Right renal cortex interstitium (tissue), 3 donors: ENCODE results near the gene UGT1A10. TPM values are rescaled to one million over a fixed set of nuclear protein-coding genes. Genes with fewer than 3 reads are reported as not detected.

Experiments
- DNase-seq, 3 donors: peaks; one replicate each; pipeline ENCODE4 v3.0.0-alpha.2; 2013; ENCODE audit warnings: low read depth in 3 of 3, low spot score in 2 of 3
- polyA plus RNA-seq, 3 donors: library from polyadenylated mRNA; unstranded; fragments of 120-200 nt; gene quantifications; one replicate each; pipeline ENCODE4 v1.2.1, GENCODE V29; 2013; ENCODE audit not compliant: insufficient read length in 3 of 3

The UGT1A10 gene
- polyA plus RNA-seq, 3 donors, result not detected

DNA sequence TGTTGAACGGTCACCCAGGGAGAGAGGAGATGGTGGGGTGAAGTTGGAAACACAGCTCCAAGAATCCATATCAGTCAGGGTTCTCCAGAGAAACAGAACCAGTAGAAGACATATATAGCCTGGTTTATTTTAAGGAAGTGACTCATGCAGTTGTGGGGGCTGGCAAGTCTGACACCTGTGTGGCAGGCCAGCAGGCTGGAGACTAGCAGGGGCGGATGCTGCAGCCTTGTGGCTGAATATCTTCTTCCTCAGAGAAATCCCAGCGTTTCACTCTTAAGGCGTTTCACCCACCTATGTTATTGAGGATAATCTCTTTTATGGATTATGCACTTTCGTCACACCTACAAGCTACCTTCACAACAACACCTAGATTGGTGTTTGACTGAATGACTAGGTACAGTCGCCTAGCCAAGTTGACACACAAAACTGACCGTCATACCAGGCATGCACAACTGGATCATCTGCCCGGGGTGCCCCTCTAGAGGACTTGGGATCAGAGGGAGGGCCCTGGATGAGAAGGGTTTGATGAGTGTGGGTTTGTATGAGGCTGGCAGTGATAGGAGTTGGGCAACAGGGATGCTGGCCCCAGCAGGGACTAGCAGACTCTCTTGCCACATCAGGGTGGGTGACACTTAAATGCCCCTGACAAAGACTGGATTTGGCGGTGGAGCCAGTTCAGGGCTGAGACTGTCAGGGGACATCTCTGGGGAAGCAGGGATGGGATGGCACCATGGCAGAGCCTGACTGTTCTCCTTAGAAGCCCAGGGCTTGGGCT lies 165.3 kb downstream of the UGT1A10 start:
- no peak for DNase-seq

DNA sequence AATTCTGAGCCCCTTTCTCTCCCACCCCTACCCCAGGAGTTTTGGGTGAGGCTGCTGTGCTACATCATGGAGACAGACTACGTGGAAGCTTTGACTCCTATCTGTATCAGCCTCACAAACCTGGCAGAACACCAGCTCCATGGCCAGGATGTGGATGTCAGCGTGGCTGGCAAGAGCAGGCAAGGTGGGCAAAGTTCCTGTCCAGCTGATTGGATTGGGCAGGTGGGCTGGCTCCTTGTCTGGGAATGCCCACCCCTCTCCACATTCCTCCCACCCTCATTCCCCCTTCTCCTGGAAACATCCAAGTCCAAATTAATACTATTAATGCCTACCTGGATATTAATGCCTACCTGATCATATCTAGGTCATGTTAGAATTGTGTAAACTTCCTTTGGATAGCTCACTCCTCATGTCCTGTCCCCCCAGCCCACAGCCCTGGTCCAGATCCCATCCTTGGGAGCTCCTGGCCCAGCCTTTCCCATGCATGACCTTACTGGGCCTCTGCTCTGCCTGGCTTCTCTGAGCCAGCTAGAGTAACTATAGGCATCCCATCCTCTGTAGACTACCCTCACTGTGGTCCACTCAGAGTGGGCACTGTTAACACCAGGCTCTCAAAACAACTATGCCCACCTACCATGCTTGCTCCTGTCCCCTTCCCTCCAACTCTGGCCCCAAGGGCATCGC lies 166.0 kb downstream of the UGT1A10 start:
- no peak for DNase-seq

DNA sequence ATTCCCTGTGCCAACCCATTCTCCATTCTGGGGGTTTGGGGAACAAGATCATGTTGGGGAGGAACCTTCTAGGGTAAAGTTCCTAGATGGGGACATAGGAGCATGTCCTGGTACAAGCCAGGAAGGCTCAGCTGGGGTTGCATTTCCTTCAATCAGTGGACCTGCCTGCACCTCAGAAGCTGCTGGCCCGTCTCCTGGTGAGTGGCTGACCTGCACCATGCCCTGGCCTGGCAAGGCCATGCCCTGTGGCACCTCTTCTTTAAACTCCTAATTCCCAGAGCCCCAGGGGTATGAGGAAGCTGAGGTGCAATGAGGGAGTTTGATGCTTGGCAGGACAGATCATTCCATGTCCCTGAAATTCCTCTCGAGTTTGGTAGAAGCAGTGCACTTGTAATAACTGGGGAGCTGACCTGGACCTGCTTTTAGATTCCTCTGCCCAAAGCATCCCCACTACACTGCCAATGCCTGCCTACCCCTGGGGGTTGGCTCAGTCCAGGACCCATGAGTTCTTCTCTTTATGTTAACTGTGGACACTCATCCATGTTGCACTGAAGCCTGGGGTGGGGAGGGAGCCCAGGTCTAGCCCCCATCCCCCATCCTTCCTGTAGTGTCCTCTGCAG lies 167.2 kb downstream of the UGT1A10 start:
- DNase-seq, result no peak

DNA sequence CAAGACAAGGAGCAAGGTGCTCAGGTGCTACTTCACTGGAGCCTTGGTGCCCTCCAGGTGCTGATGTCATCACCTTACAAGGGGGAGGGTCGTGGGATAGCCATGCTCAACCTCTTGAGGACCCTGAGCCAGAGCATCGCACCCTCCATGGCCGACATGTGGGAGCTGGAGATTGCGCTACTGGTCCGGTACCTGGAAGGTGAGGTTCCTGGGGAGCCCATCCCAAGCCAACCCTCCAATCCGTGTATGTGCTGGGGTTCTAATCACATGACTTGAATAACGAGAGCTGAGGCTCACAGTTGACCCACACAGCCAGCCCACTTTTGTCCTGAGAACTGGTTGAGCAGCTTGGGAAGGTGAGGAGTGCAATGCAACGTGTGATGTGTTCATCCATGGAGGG lies 167.7 kb downstream of the UGT1A10 start:
- DNase-seq, result no peak

DNA sequence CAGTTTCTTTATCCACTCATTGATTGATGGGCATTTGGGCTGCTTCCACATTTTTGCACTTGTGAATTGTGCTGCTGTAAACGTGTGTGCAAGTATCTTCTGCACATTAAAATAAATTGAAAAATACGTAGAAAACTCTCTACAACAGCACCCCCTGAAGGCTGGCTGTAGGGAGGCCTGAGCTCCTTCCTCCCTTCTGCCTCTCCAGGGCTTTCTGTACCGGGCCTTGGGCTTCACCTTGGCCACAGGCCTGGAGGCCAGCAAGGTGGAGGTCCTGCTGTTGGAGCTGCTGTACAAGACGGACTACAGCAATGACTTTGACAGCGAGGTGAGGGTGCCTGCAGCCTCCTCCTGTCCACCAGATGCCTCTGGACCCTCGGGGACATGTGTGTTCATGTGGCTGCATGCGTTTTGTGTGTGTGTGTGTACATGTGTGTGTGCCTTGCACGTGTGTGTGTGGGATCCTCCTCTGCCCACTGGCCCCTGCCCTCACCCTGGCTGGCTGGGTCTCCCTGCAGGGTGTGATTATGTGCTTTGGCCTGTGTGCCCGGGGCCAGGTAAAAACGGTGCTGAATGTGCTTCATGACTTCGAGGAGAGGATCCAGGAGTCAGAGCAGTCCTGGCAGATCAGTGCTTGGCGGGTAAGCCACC lies 171.1 kb downstream of the UGT1A10 start:
- DNase-seq, result no peak

DNA sequence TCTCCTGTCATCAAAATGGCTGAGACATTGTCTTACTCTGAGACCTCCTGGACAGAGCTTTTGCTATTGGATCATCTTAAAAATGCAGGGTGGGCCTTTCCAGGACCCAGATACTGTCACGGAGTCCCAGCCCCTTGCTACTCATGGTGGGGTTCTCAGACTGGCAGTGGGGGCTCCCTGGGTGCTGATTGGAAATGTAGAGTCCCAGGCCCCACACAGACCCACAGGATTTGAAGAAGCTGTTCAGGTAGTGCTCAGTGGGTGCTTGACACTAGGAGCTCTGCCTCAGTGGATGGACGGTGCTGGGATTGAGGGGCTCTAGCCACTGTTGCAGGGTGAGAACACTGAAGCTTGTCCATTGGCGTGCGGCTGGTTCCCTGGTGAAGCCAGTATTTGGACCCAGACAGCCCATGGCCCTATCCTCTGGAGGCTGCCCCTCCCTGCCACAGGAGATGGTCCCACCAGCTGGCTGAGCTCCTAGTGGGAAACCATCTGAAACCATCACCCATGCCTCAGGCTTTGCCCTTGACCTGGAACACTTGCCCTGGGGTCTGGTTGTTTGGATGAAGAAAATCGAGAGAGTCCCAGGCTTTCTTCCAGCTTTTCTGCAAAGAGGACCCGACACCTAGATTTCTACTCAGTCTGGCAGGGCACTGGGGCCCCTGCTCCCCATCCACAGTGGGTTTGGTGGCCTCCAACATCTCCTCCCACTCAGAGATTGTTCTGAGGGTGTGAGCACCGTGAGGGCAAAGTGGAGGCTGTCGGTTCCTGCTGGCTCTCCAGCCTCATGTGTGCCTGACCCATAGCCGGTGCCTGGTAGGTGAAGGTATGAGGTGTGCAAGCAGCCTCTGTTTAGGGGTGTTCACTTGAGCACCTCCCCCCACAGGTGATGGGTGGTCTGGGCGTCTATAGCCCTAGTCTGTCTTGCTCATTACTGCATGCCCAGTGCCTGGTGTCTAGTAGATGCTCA lies 172.0 kb downstream of the UGT1A10 start:
- no peak for DNase-seq

DNA sequence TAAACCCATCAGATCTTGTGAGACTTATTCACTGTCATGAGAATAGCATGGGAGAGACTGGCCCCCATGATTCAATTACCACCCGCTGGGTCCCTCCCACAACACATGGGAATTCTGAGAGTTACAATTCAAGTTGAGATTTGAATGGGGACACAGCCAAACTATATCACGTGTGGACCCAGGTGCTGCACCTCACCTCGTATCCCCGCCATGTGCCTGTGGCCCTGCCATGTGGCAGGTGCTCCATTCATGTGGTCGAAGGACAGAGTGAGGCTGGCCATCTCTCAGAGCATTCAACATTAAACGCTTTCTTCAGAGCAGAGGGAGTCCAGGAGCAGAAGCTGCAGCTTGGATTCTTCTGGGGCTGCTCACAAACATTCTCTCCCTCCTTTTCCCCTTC lies 174.1 kb downstream of the UGT1A10 start:
- DNase-seq, result no peak

DNA sequence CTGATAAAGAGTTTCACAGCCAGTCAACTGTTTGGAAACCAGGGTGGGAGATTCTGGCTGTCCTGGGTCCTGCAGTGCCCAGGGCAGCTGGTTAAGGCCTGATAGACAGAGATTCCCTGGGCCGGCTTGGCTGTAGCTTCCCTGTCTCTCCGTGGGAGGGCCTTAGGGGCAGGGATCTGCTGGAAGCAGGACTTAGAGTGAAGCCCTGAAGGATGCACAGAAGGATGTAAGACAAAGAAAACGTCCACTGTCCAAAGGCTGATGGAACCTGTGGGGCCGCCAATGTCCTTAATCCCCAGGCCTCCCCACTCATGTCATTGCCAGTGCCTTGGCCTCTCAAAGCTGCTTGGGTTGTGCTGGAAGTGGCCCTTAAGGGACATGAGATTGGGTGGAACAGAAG lies 174.8 kb downstream of the UGT1A10 start:
- DNase-seq, result no peak

DNA sequence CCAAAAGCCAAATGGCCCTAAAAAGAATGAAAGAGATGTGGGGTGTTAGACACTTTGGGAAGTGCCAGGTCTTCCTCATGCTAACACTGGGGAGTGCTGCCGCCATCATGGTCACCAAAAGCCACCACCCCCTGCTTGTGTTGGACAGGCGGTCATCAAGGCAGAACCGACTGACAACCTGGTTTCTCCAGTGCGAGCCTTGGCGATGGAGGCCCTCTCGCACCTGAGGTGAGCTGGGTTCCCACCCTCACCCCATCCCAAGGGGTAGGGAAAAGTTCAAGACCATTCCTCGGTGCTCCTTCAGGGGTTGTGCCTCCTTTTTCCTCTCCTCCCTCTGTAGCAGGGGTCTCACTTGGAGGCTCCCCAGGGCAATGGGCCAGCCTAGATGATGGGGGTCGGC lies 175.5 kb downstream of the UGT1A10 start:
- DNase-seq, result no peak

DNA sequence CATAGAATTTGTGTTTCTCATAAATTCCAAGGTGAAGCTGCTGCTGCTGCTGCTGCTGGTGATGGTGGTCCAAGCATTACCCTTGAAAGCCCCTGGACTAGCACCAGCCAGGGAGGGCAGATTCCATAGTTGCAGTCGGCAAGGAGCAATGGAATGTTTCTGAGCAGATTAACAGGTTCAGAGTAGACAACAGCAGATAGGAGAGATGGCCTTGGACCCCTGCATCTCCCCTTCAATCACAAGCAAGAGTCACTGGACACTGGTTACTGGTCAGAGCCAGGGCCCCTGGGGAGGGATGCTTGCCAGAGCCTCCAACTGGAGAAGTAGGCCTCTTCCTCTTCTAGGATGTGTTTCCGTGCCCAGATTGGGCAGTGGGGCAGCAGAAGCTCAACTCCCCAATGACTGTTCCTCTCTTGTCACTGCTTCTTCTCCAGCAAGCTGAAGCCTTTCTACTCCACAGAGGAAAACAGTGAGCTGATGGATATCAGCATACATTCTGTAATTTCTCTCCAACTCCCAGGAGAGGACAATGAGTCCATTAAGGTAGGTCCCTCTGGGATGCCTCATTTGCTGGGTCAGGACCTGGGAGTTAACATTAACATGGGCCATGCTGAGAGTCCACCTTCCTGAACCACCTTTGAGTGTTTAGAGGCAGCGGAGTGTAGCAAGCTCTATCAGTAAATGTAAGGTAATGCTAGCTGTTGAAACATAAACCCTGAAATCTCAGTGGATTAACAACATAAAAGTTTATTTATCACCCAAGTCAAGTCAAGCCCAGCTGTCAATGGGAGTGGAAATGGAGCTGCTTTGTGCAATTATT lies 177.2 kb downstream of the UGT1A10 start:
- peak; percentile 17 to 38 (median 20) for DNase-seq

DNA sequence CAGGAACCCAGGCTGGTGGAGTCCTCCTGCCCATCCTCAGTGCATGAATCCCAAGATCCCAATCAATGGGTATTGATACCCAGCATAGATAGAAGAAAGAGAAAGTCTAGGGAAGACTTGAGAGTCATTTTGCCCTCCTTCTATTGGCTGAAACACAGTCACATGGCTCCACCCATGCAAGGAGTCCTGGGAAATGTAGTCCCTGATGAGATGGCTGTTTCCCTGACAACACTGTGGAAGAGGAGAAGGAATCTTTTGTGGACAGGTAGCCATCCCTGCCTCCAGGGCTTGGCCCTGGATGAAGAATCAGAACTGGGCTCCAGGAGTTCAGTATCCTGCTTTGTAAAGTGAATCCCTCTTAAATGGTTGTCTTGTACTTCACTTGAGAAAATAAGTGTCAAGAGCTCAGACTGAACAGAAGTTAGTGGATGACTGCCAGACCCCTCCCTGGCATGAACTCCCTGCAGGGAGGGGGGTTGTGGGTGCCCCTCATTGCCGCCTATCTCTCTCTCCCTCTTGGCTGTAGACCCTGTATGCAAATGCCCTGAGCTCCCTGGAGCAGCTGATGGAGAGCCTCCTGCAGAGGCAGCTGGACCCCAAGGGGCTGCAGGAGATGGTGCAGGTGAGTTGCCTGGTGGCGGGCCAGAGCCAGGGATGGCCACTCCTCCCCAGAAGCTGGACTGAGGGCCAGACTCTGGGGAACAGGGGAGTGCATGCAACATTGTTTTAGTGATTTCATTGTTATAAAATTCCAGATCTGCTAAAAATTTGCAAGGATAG lies 178.0 kb downstream of the UGT1A10 start:
- DNase-seq, result peak in 1 of 3 donors; percentile 7

DNA sequence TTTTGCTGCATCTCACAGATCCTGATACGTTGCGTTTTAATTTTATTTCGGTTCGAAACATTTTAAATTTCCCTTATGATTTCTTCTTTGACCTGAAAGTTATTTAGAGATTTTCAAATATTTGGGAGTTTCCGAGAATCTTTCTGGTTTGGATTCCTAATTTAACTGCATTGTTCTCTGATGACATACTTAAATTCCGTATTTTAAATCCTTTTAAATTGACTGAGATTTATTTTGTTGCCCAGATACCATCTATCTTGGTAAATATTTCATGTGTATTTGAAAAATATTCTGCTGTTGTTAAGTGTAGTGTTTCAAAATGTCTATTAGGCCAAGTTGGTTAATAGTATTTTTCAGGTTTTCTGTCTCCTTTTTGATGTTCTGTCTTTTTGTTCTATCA lies 179.6 kb downstream of the UGT1A10 start:
- DNase-seq, result no peak

DNA sequence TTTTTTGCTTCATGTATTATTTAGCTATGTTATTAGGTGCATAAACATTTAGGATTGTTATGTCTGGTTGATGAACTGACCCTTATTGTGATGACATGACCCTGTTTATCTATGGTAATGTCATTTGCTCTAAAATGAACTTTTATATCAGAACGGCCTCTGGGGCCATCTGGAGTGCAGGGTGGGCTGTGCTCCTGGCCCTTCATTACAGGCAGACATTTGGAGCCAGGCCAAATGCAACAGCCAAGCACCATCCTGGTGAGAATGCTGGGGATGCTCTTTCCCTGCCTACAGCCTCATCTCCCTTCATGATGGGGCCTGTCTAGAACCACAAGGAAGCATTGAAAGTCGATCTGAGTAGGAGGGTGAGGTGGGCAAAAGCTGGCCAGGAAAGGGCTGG lies 180.1 kb downstream of the UGT1A10 start:
- DNase-seq, result no peak

DNA sequence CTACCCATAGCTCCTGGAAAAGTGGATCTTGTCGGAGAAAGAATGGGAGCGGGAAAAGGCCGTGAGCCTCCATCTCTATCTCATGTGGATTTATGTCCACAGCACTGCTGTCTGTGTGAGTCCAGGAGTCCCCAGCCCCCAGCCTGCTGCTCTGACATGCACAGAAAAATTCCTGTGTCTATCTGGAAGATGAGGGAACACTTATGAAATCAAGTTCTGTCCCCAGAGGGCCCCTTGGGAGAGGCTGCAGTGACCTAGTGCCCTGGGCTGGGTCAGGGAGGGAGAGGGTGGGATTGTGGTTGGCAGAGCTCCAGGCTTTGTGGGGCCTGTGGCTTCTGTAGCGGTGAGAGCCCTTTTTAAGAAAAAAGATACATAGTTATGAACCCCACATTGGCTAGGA lies 180.5 kb downstream of the UGT1A10 start:
- DNase-seq, result no peak

DNA sequence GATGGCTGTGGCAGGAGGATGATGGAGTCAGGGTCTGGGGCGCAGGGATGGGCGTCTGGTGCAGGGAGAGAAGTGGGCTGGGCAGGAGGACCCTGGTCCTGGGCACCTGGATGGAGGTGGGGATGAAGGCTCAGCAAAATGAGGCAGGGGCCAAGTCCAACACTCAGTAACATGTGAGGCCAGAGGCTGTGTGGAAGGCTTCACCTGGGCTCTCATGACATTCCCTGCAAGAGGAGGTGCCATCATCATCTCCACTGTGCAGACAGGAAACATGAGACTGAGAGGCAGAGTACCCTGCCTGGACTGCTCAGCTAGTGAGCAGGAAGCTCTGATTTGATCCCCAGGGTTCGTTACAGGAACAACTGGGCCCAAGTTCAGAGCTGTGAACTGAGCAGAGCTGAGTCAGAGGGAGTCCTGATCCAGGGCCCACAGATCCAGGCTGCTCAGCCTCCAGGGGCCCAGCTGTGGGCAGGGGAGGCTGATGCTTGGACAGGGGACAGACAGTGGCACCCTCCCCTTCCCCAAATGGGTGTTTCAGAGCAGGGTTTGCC lies 181.2 kb downstream of the UGT1A10 start:
- no peak for DNase-seq

DNA sequence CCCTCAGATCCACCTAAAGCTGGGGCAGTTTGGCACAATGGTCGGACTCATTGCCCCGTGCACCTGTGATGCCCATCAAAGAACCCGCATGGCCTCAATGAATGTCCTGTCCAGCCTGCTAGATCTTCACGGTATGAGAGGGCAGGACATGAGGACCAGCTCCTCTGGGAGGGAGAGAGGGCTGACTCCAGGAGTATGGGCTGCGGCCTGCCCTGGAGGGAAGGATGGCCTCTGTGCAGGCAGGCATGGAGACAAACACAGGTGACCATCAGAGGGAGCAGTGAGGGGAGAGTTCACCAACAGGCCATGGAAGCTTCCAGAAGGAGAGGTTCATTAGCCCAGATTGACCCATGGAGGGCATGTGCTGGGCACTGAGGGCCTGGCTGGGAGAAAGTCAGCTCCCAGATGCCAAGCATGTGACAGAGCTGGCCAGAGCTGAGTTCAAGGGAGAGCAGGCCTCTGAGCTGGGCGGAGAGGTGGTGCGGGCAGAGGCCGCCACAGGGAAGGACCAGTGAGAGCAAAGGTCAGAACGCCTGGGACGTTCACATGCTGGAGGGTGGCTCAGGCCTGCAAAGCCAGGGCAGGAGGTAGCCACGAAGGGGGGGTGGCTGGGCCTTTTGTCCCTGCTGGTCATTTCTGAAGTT lies 181.9 kb downstream of the UGT1A10 start:
- no peak for DNase-seq

DNA sequence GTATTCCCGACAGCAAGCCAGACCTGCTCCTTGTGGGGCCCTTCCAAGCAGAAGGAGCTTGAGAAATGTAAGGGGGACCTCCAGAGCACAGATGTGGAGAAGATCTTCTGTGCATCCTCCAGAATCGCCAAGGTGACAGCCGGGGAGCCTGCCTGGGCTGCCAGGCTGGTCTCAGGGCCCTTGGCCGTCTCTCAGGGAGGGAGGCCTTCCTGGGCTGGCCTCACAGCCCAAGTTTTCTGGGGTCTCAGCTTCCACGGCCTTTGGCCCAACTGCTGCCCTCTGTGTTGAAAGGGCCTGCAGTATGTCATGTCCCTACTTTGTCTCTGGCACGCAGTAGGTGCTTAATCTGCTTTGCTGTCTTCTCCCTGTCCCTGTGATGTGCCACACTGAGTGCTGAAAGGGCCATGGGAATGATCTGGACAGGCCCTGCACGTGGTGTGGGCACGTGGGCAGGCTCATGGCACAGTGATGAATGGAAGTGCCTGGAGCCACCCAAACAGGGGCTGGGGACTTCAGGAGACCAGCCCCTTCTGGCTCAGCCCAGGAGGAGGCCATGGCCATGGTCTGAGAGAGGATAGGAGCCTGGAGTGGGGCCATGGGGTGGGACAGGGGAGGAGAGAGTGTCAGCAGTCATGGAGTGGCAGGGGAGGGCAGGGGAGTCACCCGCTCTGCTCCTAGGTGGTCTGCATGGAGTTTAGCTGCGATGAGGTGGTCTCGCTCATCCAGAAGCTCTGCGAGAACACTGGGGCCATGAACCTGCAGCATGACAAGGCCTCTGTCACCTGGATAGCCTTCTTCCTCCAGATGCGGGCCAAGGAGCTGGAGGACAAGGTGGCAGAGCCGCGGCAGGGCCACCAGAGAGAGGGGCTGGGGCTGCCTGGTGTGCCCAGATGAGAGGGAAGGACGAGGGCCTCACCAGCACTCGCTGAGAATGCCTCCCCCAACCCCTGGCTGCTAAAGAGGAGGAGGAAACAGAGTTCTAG lies 182.7 kb downstream of the UGT1A10 start:
- no peak for DNase-seq
